Psoas muscle (tissue), 8 donors: ENCODE results near the gene DOCK8. TPM values are rescaled to one million over a fixed set of nuclear protein-coding genes. Genes with fewer than 3 reads are reported as not detected.

Experiments
- ATAC-seq, 4 donors: fragments of 200-7000 bp; cut with Tn5 transposase; one replicate each; pipeline ENCODE4 v1.9.1; 2020; ENCODE audit warnings: moderate library complexity in 3 of 4, mild to moderate bottlenecking in 2 of 4
- DNase-seq, 2 donors: peaks; one replicate each; pipeline ENCODE4 v3.0.0-alpha.2; 2020
- H3K27ac ChIP-seq: fragments of 200-600 bp; one replicate; pipeline ENCODE4 v1.8.0; 2022
- H3K27me3 ChIP-seq, 3 donors: fragments of 200-600 bp in 1 of 3; one replicate each; pipeline versions ENCODE4 v1.6.1 to v1.8.0; 2013 to 2022; ENCODE audit warnings: low read length in 2 of 3, mild to moderate bottlenecking in 2 of 3, moderate library complexity in 1 of 3; ENCODE audit not compliant: insufficient read depth in 3 of 3
- H3K36me3 ChIP-seq, 2 donors: fragments of 200-600 bp in 1 of 2; one replicate each; pipeline versions ENCODE4 v1.6.1 to v1.8.0; 2013 to 2022; ENCODE audit warnings: low read depth in 1 of 2, mild to moderate bottlenecking in 1 of 2, moderate library complexity in 1 of 2; ENCODE audit not compliant: insufficient read depth in 1 of 2
- H3K4me1 ChIP-seq: fragments of 200-600 bp; one replicate; pipeline ENCODE4 v1.8.0; 2022
- H3K4me3 ChIP-seq: fragments of 200-600 bp; one replicate; pipeline ENCODE4 v1.8.0; 2022; ENCODE audit warnings: mild to moderate bottlenecking
- H3K9me3 ChIP-seq: fragments of 200-600 bp; one replicate; pipeline ENCODE4 v1.8.0; 2022
- WGBS, 3 donors: extraction: QIAGEN DNeasy Blood & Tissue Kit; methylation state at CpG; one replicate each; pipeline versions ENCODE4 v1.1.6 to v1.1.7; 2013; 5-methylcytosine and 5-hydroxymethylcytosine counted together
- intact Hi-C, 2 donors: fragments of 100-400 bp; cut with DNase I; formaldehyde crosslinking; loops; one replicate each; pipeline versions ENCODE4 v1.11.0 to v1.14.2; 2022
- polyA plus RNA-seq, 3 donors: library from polyadenylated mRNA; stranded (reverse); fragments of 200-250 nt; gene quantifications; one replicate each; pipeline ENCODE4 v1.2.3, GENCODE V29; 2013
- total RNA-seq, 4 donors: library from RNA; stranded (reverse); fragmentation: NEBNext Ultra II Directional in 2 of 4; extraction: Animal tissue kit (Norgen Biotek cat#: 25700) in 2 of 4; gene quantifications; one replicate each; pipeline versions ENCODE4 v1.2.1 to v1.2.4, GENCODE V29; 2021 to 2023
- TF ChIP-seq, protein P1 (sequence below): fragments of 200-600 bp; IDR thresholded peaks from one replicate; pipeline ENCODE4 v1.8.0; 2022; ENCODE audit warnings: antibody characterized with exemption
- donor health status: healthy with polysubstance abuse.
- donor health status: DM: no; HTN: no; CAD: no; lungs with moderate emphysema.
- donor health status: Bipolar disorder and iron deficiency.
- donor health status: healthy.
- donor health status: DM: yes; HTN: yes; CAD: no.
- donor health status: DM: no; HTN: no; CAD: no.
- donor health status: DM: no; HTN: no; CAD: no.
- donor health status: DM: yes; HTN: yes; CAD: no.

Gene DOCK8
- total and polyA plus RNA-seq, 7 donors = 0.32 to 2.8 (median 2.0) TPM

DNA sequence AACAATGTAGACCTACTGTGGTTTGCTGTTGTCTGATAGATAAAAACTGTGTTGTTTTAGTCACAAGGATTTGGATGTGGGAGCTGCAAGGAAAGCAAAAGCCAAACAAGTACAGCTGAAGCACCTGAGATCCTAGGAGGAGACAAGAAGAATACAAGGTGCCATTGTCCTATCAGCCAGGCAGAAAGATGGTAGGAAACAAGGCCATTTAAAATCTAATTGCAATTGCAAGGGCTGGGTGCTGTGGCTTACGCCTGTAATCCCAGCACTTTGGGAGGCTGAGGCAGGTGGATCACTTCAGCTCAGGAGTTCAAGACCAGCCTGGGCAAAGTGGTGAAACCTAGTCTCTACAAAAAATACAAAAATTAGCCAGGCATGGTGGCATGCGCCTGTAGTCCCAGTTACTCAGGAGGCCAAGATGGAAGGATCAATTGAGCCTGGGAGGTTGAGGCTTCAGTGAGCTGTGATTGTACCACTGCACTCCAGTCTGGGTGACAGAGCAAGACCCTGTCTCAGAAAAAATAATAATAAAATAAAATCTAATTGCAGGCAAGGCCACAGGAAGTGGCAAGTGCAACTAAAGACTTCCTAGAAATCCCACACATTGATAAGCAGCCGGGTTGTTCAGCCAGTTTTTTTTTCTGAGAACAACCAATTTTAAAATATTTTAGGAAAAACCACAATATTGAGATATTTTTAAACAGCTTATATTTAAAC, 22.6 kb downstream of the DOCK8 start:
- Histone ChIP-seq H3K27ac (no peak overlapping the region), H3K4me3 (no peak overlapping the region), H3K4me1 (no peaks in the 10 kb centered on the region), H3K27me3 (no peaks in the 10 kb centered on the region), H3K36me3 (no peaks in the 10 kb centered on the region), H3K9me3 (no peaks in the 10 kb centered on the region)
- ATAC-seq (no peak), DNase-seq (no peak)
- WGBS, 3 donors = 86 to 91% (median 91%) methylated on average over 3 of the region's 3 CpGs
- TF ChIP-seq, protein P1, sequence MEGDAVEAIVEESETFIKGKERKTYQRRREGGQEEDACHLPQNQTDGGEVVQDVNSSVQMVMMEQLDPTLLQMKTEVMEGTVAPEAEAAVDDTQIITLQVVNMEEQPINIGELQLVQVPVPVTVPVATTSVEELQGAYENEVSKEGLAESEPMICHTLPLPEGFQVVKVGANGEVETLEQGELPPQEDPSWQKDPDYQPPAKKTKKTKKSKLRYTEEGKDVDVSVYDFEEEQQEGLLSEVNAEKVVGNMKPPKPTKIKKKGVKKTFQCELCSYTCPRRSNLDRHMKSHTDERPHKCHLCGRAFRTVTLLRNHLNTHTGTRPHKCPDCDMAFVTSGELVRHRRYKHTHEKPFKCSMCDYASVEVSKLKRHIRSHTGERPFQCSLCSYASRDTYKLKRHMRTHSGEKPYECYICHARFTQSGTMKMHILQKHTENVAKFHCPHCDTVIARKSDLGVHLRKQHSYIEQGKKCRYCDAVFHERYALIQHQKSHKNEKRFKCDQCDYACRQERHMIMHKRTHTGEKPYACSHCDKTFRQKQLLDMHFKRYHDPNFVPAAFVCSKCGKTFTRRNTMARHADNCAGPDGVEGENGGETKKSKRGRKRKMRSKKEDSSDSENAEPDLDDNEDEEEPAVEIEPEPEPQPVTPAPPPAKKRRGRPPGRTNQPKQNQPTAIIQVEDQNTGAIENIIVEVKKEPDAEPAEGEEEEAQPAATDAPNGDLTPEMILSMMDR = no peak
- intact Hi-C loops = no loop called here

DNA sequence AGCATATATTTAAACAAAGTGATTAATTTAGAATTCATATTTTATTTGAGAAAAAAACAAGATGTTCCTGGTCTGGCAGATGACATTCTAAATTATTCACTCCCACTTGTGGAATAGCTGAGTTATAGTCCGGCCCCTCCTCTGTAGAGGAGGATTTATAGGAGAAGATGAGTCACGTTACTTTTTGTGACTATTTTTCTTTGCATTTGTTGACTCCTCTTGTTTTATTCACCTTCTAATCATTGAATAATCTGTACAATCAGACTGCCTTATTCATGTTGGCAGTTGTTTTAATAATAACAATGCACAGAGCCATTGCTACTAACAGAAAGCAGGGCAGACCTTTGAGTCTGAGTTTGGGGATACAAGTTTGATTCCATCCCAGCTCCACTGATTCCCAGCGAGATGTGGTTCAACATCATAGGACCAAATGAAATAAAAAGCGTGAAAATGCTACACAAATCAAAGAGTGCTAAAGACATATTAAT, 23.2 kb downstream of the DOCK8 start:
- TF ChIP-seq, protein P1 = no peak
- intact Hi-C loops = no loop called here
- 69 to 80% (median 77%) methylated on average over 4 of the region's 4 CpGs for WGBS, 3 donors
- ATAC-seq (no peak), DNase-seq (no peak)
- no peaks in the 10 kb centered on the region for H3K36me3 ChIP-seq
- no peak overlapping the region for H3K27ac ChIP-seq
- no peak overlapping the region for H3K4me3 ChIP-seq
- no peaks in the 10 kb centered on the region for H3K4me1 ChIP-seq
- H3K27me3 ChIP-seq = no peaks in the 10 kb centered on the region
- no peaks in the 10 kb centered on the region for H3K9me3 ChIP-seq

DNA sequence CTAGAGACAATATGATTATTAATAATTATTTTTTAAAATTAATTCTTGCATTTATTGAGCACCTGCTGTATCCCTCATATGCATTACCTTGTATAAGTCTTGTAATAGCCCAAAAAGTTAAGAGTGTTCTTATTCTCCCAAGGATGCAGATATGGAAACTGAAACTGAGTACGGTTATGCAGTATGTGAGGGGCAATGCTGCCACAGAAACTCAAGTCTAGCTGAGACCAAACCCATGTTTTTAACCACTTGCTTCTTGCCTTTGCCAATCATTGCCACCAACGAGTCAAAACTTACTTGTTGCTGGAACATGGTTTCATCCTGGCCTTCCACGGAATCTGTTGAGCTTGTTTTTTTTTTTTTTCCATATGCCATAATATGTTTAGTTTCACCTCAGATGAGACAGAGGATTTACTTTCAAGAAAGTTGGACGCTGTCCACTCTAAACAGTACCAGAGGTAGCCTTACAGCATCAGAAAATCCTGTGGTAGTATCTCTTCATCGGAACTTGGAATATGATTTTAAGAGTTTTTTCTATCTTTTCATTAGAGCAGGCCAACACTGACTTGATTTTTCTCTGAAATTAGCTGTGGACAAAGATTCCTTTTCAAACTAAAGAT, 27.9 kb downstream of the DOCK8 start:
- no peaks in the 10 kb centered on the region for H3K4me1 ChIP-seq
- H3K9me3 ChIP-seq = no peaks in the 10 kb centered on the region
- intact Hi-C loops = no loop called here
- H3K27ac ChIP-seq = no peak overlapping the region
- H3K27me3 ChIP-seq = no peaks in the 10 kb centered on the region
- DNase-seq (no peak), ATAC-seq (no peak)
- WGBS, 3 donors = 75 to 87% (median 83%) methylated on average over 5 of the region's 5 CpGs
- H3K4me3 ChIP-seq = no peak overlapping the region
- TF ChIP-seq, protein P1 = no peak
- H3K36me3 ChIP-seq = no peaks in the 10 kb centered on the region

DNA sequence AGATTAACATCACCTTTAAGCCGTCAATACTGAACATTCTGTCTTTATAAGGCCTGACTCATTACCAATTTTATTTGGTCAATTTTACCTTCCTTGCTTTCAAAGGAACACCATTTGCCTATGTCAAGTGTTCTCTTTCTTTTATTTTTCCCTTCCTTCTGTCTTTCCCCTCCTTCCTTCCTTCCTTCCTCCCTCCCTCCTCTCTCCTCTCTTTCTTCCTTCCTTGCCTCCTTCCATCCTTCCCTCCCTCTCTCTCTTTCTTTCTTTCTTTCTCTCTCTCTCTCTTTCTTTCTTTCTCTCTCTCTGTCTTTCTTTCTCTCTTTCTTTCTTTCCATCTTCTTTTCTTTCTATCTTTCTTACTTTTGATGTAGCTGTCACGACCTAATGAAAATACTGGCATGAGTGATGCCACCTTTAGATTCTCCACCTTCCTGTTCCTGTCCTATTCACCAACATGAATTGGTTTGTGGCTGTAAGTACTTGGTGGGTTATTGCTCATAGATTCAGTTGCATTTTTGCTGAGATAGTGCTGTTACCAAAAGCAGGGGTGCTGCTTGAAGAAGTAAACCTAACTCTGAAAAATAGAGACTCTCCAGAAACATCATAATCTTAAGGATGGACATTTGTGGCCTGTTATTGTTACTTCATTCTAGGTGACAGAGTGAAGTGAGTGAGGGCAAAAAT, 33.8 kb downstream of the DOCK8 start:
- no peak overlapping the region for H3K27ac ChIP-seq
- H3K4me3 ChIP-seq = no peak overlapping the region
- no peaks in the 10 kb centered on the region for H3K27me3 ChIP-seq
- H3K9me3 ChIP-seq = no peaks in the 10 kb centered on the region
- no peak for DNase-seq
- 85 to 93% (median 90%) methylated on average over 2 of the region's 2 CpGs for WGBS, 3 donors
- no peaks in the 10 kb centered on the region for H3K36me3 ChIP-seq
- intact Hi-C loops = no loop called here
- ATAC-seq = no peak
- H3K4me1 ChIP-seq = no peaks in the 10 kb centered on the region
- TF ChIP-seq, protein P1 = no peak
